ENCODE results near the gene STAB1. TPM values are rescaled to one million over a fixed set of nuclear protein-coding genes. Genes with fewer than 3 reads are reported as not detected.

Gene STAB1
- total and polyA plus RNA-seq, 2 of the 13 experiments (the other 11 are each of a cell fraction or from before 2014, with no cell fraction given): 0.09 to 0.34 TPM

DNA sequence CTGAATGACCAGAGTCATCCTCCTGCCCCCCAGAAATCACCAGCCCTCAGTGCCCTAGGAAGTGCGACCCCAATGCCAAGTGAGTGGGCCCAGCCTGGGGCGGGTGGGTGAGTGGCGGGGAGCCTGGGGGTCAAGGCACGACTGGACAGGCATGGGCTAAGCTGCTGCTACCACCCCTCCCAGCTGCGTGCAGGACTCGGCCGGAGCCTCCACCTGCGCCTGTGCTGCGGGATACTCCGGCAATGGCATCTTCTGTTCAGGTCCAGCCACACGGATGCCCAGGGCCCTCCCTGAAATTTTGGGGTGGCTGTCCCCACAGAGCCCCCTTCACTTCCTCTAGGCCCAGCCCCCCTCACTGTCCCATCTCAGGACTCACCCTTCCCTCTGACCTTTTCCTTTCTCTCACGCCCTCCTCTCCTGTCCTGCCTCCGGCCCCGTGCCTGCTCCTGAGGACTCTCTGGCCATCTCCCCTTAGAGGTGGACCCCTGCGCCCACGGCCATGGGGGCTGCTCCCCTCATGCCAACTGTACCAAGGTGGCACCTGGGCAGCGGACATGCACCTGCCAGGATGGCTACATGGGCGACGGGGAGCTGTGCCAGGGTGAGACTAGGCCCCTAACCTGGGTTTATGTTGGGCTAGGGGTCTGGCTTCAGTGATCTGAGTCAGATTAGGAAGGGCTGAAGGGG, 21.5 kb downstream of the STAB1 start:
- 49% methylated on average over 15 of the region's 19 CpGs for WGBS (ENCODE audit: low lambda C conversion rate)
- no peak for DNase-seq (ENCODE audit: low spot score)
- intact Hi-C loops (cut with micrococcal nuclease; ENCODE audit: unreplicated experiment): no loop called here
- no peak for ATAC-seq
- in situ Hi-C loops (cut with HindIII; ENCODE audit: extremely low pct_ligation_motif_present, low pct_unique_long_range_greater_than_20kb): no loop called here
- H3K9me3 ChIP-seq (ENCODE audit: low read length): no peaks in the 10 kb centered on the region
- peaks cover 27 to 66% of the 10 kb centered on the region in 2 experiments for H3K27me3 ChIP-seq (ENCODE audit: control insufficient read depth in 1 of 2, insufficient read depth in 2 of 2, low read length in 2 of 2)
- H3K79me2 ChIP-seq (ENCODE audit: insufficient read depth, low read length): no peaks in the 10 kb centered on the region
- POLR2A ChIA-PET: no interaction called here
- CTCF ChIA-PET (ENCODE audit: low intra/inter-chr PET ratio, low total read pairs): no interaction called here
- H3K4me2 ChIP-seq (ENCODE audit: low read depth, low read length): no peak overlapping the region
- no peak for FAIRE-seq
- no peaks in the 10 kb centered on the region for H4K20me1 ChIP-seq (ENCODE audit: insufficient read depth, low read length)
- no peak overlapping the region for H3K9ac ChIP-seq (ENCODE audit: insufficient read depth, low read depth, low read length)
- no peaks in the 10 kb centered on the region for H3K36me3 ChIP-seq (replicated peaks in 1 of 2; ENCODE audit: control insufficient read depth in 1 of 2, insufficient read depth in 2 of 2, low read length in 2 of 2)
- TF ChIP-seq IRX3 (CRISPR knock-in tag; IDR thresholded peaks at IDR 0.05; ENCODE audit: borderline replicate concordance, low read depth) (no peak), SATB2 (CRISPR knock-in tag; IDR thresholded peaks at IDR 0.05) (no peak)
- TF ChIP-seq, protein P1, sequence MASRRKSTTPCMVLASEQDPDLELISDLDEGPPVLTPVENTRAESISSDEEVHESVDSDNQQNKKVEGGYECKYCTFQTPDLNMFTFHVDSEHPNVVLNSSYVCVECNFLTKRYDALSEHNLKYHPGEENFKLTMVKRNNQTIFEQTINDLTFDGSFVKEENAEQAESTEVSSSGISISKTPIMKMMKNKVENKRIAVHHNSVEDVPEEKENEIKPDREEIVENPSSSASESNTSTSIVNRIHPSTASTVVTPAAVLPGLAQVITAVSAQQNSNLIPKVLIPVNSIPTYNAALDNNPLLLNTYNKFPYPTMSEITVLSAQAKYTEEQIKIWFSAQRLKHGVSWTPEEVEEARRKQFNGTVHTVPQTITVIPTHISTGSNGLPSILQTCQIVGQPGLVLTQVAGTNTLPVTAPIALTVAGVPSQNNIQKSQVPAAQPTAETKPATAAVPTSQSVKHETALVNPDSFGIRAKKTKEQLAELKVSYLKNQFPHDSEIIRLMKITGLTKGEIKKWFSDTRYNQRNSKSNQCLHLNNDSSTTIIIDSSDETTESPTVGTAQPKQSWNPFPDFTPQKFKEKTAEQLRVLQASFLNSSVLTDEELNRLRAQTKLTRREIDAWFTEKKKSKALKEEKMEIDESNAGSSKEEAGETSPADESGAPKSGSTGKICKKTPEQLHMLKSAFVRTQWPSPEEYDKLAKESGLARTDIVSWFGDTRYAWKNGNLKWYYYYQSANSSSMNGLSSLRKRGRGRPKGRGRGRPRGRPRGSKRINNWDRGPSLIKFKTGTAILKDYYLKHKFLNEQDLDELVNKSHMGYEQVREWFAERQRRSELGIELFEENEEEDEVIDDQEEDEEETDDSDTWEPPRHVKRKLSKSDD (CRISPR knock-in tag; IDR thresholded peaks at IDR 0.05; ENCODE audit: low read depth): no peak
- H3K27ac ChIP-seq (ENCODE audit: extremely low read length, insufficient read depth, low read length): no peak overlapping the region
- peaks cover 27% of the 10 kb centered on the region for H3K4me1 ChIP-seq (ENCODE audit: insufficient read depth, low read length)
- BruUV-seq (replicated peaks): no TSS peak
- no peak overlapping the region for H3K4me3 ChIP-seq (replicated peaks in 1 of 3; ENCODE audit: insufficient read depth in 1 of 3, low read depth in 2 of 3, low read length in 3 of 3)
- H2AFZ ChIP-seq (ENCODE audit: low read length): no peak overlapping the region

Measured in HepG2 (cell line).